Endothelial cell of umbilical vein (primary cell): ENCODE measurements around the gene PRM1. TPM values are rescaled to one million over a fixed set of nuclear protein-coding genes. Genes with fewer than 3 reads are reported as not detected.

Source experiments
- BruUV-seq: library from RNA; stranded (reverse); fragments of 400-500 nt; replicated peaks from 2 replicates; lab custom pipeline; 2021; lab: Mats Ljungman, UMichigan
- CTCF ChIA-PET: fragments of 300-600, 350-600 bp; sonication (Branson Sonifier 250); formaldehyde crosslinking; loops from one replicate; lab custom pipeline; 2021; ENCODE audit warnings: antibody characterized with exemption, inconsistent platforms; lab: Charles Lee
- POLR2A ChIA-PET: fragments of 300-600, 350-600 bp; sonication (Branson Sonifier 250); formaldehyde crosslinking; loops from one replicate; lab custom pipeline; 2021; ENCODE audit warnings: antibody characterized with exemption, inconsistent platforms; lab: Charles Lee
- DNase-seq: peaks from one replicate; pipeline ENCODE4 v3.0.0-alpha.2; 2011; ENCODE audit warnings: low read depth, low spot score
- FAIRE-seq: peaks from 2 replicates; lab custom pipeline; 2011; peaks lifted over from hg19 to GRCh38; lab: Jason Lieb, UNC
- H2AFZ ChIP-seq: 2 replicates; pipeline ENCODE4 v1.6.0; 2012; ENCODE audit warnings: low read depth, low read length, control low read depth, inconsistent platforms
- H3K27ac ChIP-seq: 2 replicates; pipeline ENCODE4 v1.5.1; 2011; ENCODE audit warnings: low read depth, mild to moderate bottlenecking, control low read depth, low read length, moderate library complexity; ENCODE audit not compliant: insufficient read depth
- H3K27me3 ChIP-seq, 2 experiments: 2 replicates each; pipeline versions ENCODE4 v1.6.0 to v1.6.1; 2011; ENCODE audit warnings: low read length in 2 of 2, mixed read lengths in 1 of 2; ENCODE audit not compliant: control insufficient read depth in 2 of 2, insufficient read depth in 2 of 2
- H3K36me3 ChIP-seq, 2 experiments: 2 replicates in 1 of 2; 3 replicates in 1 of 2; pipeline ENCODE4 v1.5.1; 2011; ENCODE audit warnings: low read length in 2 of 2, mild to moderate bottlenecking in 1 of 2, moderate library complexity in 1 of 2; ENCODE audit not compliant: control insufficient read depth in 2 of 2, insufficient read depth in 2 of 2; ENCODE audit errors: extremely low read depth in 1 of 2
- H3K4me1 ChIP-seq: 3 replicates; pipeline ENCODE4 v1.5.1; 2011; ENCODE audit warnings: mild to moderate bottlenecking, low read length; ENCODE audit not compliant: control insufficient read depth, insufficient read depth; ENCODE audit errors: extremely low read depth
- H3K4me2 ChIP-seq: 2 replicates; pipeline ENCODE4 v1.6.1; 2011; ENCODE audit warnings: low read length, control low read depth, mixed read lengths; ENCODE audit not compliant: insufficient read depth
- H3K4me3 ChIP-seq, 3 experiments: fragments of 200-600 bp in 1 of 3; sonication (generic), shearing (Covaris generic) in 1 of 3; replicated peaks in 1 of 3; 2 replicates each; pipeline ENCODE4 v1.5.1; 2011 to 2016; ENCODE audit warnings: control low read depth in 3 of 3, low read length in 3 of 3, mild to moderate bottlenecking in 2 of 3, inconsistent platforms in 1 of 3, low read depth in 1 of 3, moderate library complexity in 1 of 3; ENCODE audit not compliant: insufficient read depth in 1 of 3
- H3K79me2 ChIP-seq: 2 replicates; pipeline ENCODE4 v1.6.0; 2012; ENCODE audit warnings: low read length, inconsistent platforms; ENCODE audit not compliant: control insufficient read depth, insufficient read depth
- H3K9ac ChIP-seq: replicated peaks from 2 replicates; pipeline ENCODE3; 2011; ENCODE audit warnings: low read length, control low read depth; ENCODE audit not compliant: insufficient read depth; ENCODE audit errors: extremely low read depth
- H3K9me1 ChIP-seq: replicated peaks from 3 replicates; pipeline ENCODE4 v1.6.0; 2011; ENCODE audit warnings: mild to moderate bottlenecking, low read length; ENCODE audit not compliant: control insufficient read depth, insufficient read depth; ENCODE audit errors: extremely low read depth
- H3K9me3 ChIP-seq: replicated peaks from 2 replicates; pipeline ENCODE4 v1.5.1; 2012; ENCODE audit warnings: low read length, inconsistent platforms; ENCODE audit not compliant: control insufficient read depth, insufficient read depth
- H4K20me1 ChIP-seq: replicated peaks from 2 replicates; pipeline ENCODE3; 2011; ENCODE audit warnings: mild to moderate bottlenecking, low read length; ENCODE audit not compliant: control insufficient read depth, insufficient read depth; ENCODE audit errors: extremely low read depth
- CTCF ChIP-seq, 2 donors: IDR thresholded peaks; 1 replicate in 1 of 2; 2 replicates in 1 of 2; pipeline ENCODE4 v1.5.1; 2011; ENCODE audit warnings: low read length in 2 of 2, mild to moderate bottlenecking in 2 of 2, moderate library complexity in 2 of 2, control low read depth in 1 of 2, inconsistent platforms in 1 of 2, low read depth in 1 of 2; ENCODE audit not compliant: insufficient read depth in 1 of 2; ENCODE audit errors: extremely low read depth in 1 of 2
- EZH2 ChIP-seq: IDR thresholded peaks from 2 replicates; pipeline ENCODE4 v1.6.1; 2012; ENCODE audit warnings: borderline replicate concordance, low read depth, mild to moderate bottlenecking, moderate library complexity, low read length, inconsistent platforms; ENCODE audit not compliant: severe bottlenecking
- FOS ChIP-seq: IDR thresholded peaks from 2 replicates; pipeline ENCODE4 v1.6.1; 2011; ENCODE audit warnings: mild to moderate bottlenecking, low read length, moderate library complexity, borderline replicate concordance; ENCODE audit not compliant: insufficient read depth
- GATA2 ChIP-seq: IDR thresholded peaks from 2 replicates; pipeline ENCODE4 v1.7.0; 2011; ENCODE audit warnings: low read depth, mild to moderate bottlenecking, moderate library complexity, mixed read lengths, low read length; ENCODE audit not compliant: insufficient read length, insufficient read depth
- JUN ChIP-seq: IDR thresholded peaks from 2 replicates; pipeline ENCODE4 v1.6.1; 2011; ENCODE audit warnings: borderline replicate concordance, low read depth; ENCODE audit not compliant: insufficient read length, insufficient read depth
- MYC ChIP-seq: IDR thresholded peaks from one replicate; pipeline ENCODE4 v1.6.1; 2011; ENCODE audit warnings: mild to moderate bottlenecking, low read depth, low read length
- POLR2A ChIP-seq: IDR thresholded peaks from 2 replicates; pipeline ENCODE4 v1.6.1; 2012; ENCODE audit warnings: low read depth, mild to moderate bottlenecking, control low read depth, low read length
- POLR2AphosphoS5 ChIP-seq: IDR thresholded peaks from 2 replicates; pipeline ENCODE4 v1.6.1; 2012; ENCODE audit warnings: low read depth, mild to moderate bottlenecking, control low read depth, low read length, moderate library complexity; ENCODE audit not compliant: insufficient read depth
- dilution Hi-C: fragments of 300-500 bp; cut with MboI; formaldehyde crosslinking; loops from one replicate; pipeline ENCODE4 v1.15.0; 2019; ENCODE audit warnings: low sequenced_read_pairs; ENCODE audit not compliant: extremely low pct_ligation_motif_present
- intact Hi-C: fragments of 100-400 bp; cut with micrococcal nuclease; formaldehyde crosslinking; loops from one replicate; pipeline ENCODE4 v1.10.0; 2022
- polyA plus RNA-seq, 4 experiments: library from polyadenylated mRNA; depleted of rRNA in 3 of 4; stranded (reverse) in 3 of 4; unstranded in 1 of 4; fragments of >200 nt; gene quantifications; 2 replicates each; pipeline versions ENCODE4 v1.2.1 to v1.2.3, GENCODE V29; 2011 to 2012; ENCODE audit warnings: missing spikeins in 1 of 4
- total RNA-seq: library from RNA; stranded (reverse); gene quantifications from 2 replicates; pipeline ENCODE4 v1.2.3, GENCODE V29; 2021
- TF ChIP-seq, protein P1 (sequence below): IDR thresholded peaks from 2 replicates; pipeline ENCODE4 v1.6.1; 2011; ENCODE audit not compliant: insufficient read depth, insufficient read length

The PRM1 gene
- total and polyA plus RNA-seq, 2 donors (not counting 3 experiments of a cell fraction or from before 2014, with no cell fraction given): not detected

- Histone ChIP-seq H3K9me1 (no peaks in the 10 kb centered on the region), H3K9me3 (no peaks in the 10 kb centered on the region), H3K4me2 (no peak overlapping the region), H3K9ac (no peak overlapping the region), H3K27ac (no peak overlapping the region), H2AFZ (no peak overlapping the region), H3K79me2 (no peaks in the 10 kb centered on the region), H3K4me1 (no peaks in the 10 kb centered on the region), H4K20me1 (no peaks in the 10 kb centered on the region), H3K27me3 (no peaks in the 10 kb centered on the region), H3K36me3 (no peaks in the 10 kb centered on the region), H3K4me3 (no peak overlapping the region)
- TF ChIP-seq MYC (no peak), JUN (no peak), EZH2 (no peak), GATA2 (no peak)
- intact Hi-C loops (no loop called here), dilution Hi-C loops (no loop called here)
- ChIA-PET POLR2A (no interaction called here), CTCF (no interaction called here)
- FAIRE-seq (no peak), DNase-seq (no peak)
- no TSS peak for BruUV-seq
Observed at GRCh38 chr16:11236461-11237254, 44.5 kb downstream of the PRM1 start.

DNA sequence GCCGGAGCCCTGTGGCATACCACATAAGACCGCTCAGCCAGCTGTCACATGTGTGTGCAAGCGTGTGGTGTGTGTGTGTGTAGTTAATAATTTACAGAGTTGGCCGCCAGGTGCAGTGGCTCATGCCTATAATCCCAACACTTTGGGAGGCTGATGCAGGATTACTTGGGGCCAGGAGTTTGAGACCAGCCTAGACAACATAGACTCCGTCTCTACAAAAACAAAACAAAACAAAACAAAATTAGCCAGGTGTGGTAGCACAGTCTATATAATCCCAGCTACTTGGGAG lies 45.5 kb downstream of the PRM1 start:
- Histone ChIP-seq H3K9me3 (no peaks in the 10 kb centered on the region), H2AFZ (no peak overlapping the region), H3K4me1 (no peaks in the 10 kb centered on the region), H3K9ac (no peak overlapping the region), H3K79me2 (no peaks in the 10 kb centered on the region), H3K27ac (no peak overlapping the region), H3K27me3 (no peaks in the 10 kb centered on the region), H3K4me3 (no peak overlapping the region), H3K4me2 (no peak overlapping the region), H3K36me3 (no peaks in the 10 kb centered on the region), H4K20me1 (no peaks in the 10 kb centered on the region), H3K9me1 (no peaks in the 10 kb centered on the region)
- CTCF ChIA-PET: no interaction called here
- no peak for DNase-seq
- no peak for FAIRE-seq
- TF ChIP-seq, protein P1, sequence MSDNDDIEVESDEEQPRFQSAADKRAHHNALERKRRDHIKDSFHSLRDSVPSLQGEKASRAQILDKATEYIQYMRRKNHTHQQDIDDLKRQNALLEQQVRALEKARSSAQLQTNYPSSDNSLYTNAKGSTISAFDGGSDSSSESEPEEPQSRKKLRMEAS: no peak
- TF ChIP-seq JUN: no peak
- TF ChIP-seq POLR2A: no peak
- no peak for TF ChIP-seq CTCF (IDR thresholded peaks at IDR 0.05; ENCODE audit: extremely low read depth in 1 of 2, insufficient read depth in 1 of 2, low read depth in 1 of 2, low read length in 2 of 2)
- no peak for TF ChIP-seq FOS
- TF ChIP-seq EZH2: no peak
- TF ChIP-seq MYC: no peak
- TF ChIP-seq POLR2AphosphoS5: no peak
- TF ChIP-seq GATA2: no peak
- no TSS peak for BruUV-seq
- POLR2A ChIA-PET: no interaction called here
- intact Hi-C loops (no loop called here), dilution Hi-C loops (no loop called here)
